ENCODE results near the gene CCDC97. TPM values are rescaled to one million over a fixed set of nuclear protein-coding genes. Genes with fewer than 3 reads are reported as not detected.

Gene CCDC97
- total and polyA plus RNA-seq, 5 donors from 2014 or later, result 17.7 to 43.7 (median 20.1) TPM

GRCh38 chr19:41355802-41356201 lies 45.8 kb downstream of the CCDC97 start:
- peak overlapping the region; percentile 66 for H3K27ac ChIP-seq (ENCODE audit: insufficient read depth, low read length, poor library complexity, severe bottlenecking)
- DNase-seq, result peak in 1 of 3 donors; percentile 16
- peaks cover 58% of the 10 kb centered on the region for H3K4me1 ChIP-seq (ENCODE audit: control insufficient read depth, insufficient read depth, low read length, poor library complexity, severe bottlenecking)
- H3K27me3 Mint-ChIP-seq, result peaks cover 5% of the 10 kb centered on the region
- H3K9me3 Mint-ChIP-seq, result peaks cover 0 to 4% (median 0%) of the 10 kb centered on the region in 7 donors
- H3K36me3 Mint-ChIP-seq, result peaks cover 3% of the 10 kb centered on the region
- H3K27ac Mint-ChIP-seq, result peak overlapping the region; percentile 93 to 99 (median 97)
- no peak for ATAC-seq (ENCODE audit: low read depth in 2 of 2)
- no peaks in the 10 kb centered on the region for H3K9me3 ChIP-seq (ENCODE audit: control insufficient read depth in 2 of 2, low read length in 2 of 2)
- H3K4me3 ChIP-seq (ENCODE audit: low read depth, low read length), result no peak overlapping the region
- H3K36me3 ChIP-seq (ENCODE audit: control insufficient read depth, insufficient read depth, low read length), result no peaks in the 10 kb centered on the region
- no peaks in the 10 kb centered on the region for H3K27me3 ChIP-seq (ENCODE audit: control insufficient read depth, insufficient read depth, low read length)
- peaks cover 8 to 62% (median 47%) of the 10 kb centered on the region in 4 donors for H3K4me1 Mint-ChIP-seq
- peak overlapping the region; percentile 50 to 100 (median 88) for H3K4me3 Mint-ChIP-seq

GRCh38 chr19:41356984-41357739 lies 47.2 kb downstream of the CCDC97 start:
- Mint-ChIP-seq H3K4me3 (peak overlapping the region; percentile 50 to 100 (median 88)), H3K36me3 (no peaks in the 10 kb centered on the region), H3K27ac (peak overlapping the region; percentile 93 to 97 (median 96)), H3K4me1 (peaks cover 8 to 64% (median 45%) of the 10 kb centered on the region in 4 donors), H3K9me3 (peaks cover 0 to 4% (median 0%) of the 10 kb centered on the region in 7 donors), H3K27me3 (peaks cover 5% of the 10 kb centered on the region)
- Histone ChIP-seq H3K27me3 (ENCODE audit: control insufficient read depth, insufficient read depth, low read length) (no peaks in the 10 kb centered on the region), H3K4me3 (ENCODE audit: low read depth, low read length) (peak overlapping the region; percentile 44), H3K36me3 (ENCODE audit: control insufficient read depth, insufficient read depth, low read length) (no peaks in the 10 kb centered on the region), H3K27ac (ENCODE audit: insufficient read depth, low read length, poor library complexity, severe bottlenecking) (peak overlapping the region; percentile 66), H3K9me3 (ENCODE audit: control insufficient read depth in 2 of 2, low read length in 2 of 2) (no peaks in the 10 kb centered on the region), H3K4me1 (ENCODE audit: control insufficient read depth, insufficient read depth, low read length, poor library complexity, severe bottlenecking) (peaks cover 53% of the 10 kb centered on the region)
- ATAC-seq (ENCODE audit: low read depth in 2 of 2), result peak in 1 of 2 donors; percentile 15
- peak in 2 of 3 donors; percentile 31 to 84 for DNase-seq

- Histone ChIP-seq H3K9me3 (ENCODE audit: control insufficient read depth in 2 of 2, low read length in 2 of 2) (no peaks in the 10 kb centered on the region), H3K27me3 (ENCODE audit: control insufficient read depth, insufficient read depth, low read length) (no peaks in the 10 kb centered on the region), H3K36me3 (ENCODE audit: control insufficient read depth, insufficient read depth, low read length) (no peaks in the 10 kb centered on the region), H3K4me3 (ENCODE audit: low read depth, low read length) (peak overlapping the region; percentile 2), H3K27ac (ENCODE audit: insufficient read depth, low read length, poor library complexity, severe bottlenecking) (peak overlapping the region; percentile 66), H3K4me1 (ENCODE audit: control insufficient read depth, insufficient read depth, low read length, poor library complexity, severe bottlenecking) (peaks cover 56% of the 10 kb centered on the region)
- Mint-ChIP-seq H3K27me3 (peaks cover 5% of the 10 kb centered on the region), H3K36me3 (no peaks in the 10 kb centered on the region), H3K4me1 (peaks cover 8 to 68% (median 49%) of the 10 kb centered on the region in 4 donors), H3K27ac (peak overlapping the region; percentile 93 to 97 (median 96)), H3K4me3 (peak overlapping the region; percentile 57 to 100 (median 87)), H3K9me3 (peaks cover 0 to 4% (median 0%) of the 10 kb centered on the region in 7 donors)
- no peak for DNase-seq
- no peak for ATAC-seq (ENCODE audit: low read depth in 2 of 2)
Measured at GRCh38 chr19:41357746-41358145, 47.8 kb downstream of the CCDC97 start.

- Mint-ChIP-seq H3K27ac (peak overlapping the region in 2 of 3 donors; percentile 51 to 69), H3K36me3 (no peaks in the 10 kb centered on the region), H3K9me3 (peaks cover 0 to 2% (median 0%) of the 10 kb centered on the region in 7 donors), H3K4me3 (no peak overlapping the region), H3K27me3 (peaks cover 5% of the 10 kb centered on the region), H3K4me1 (peaks cover 8 to 78% (median 51%) of the 10 kb centered on the region in 4 donors)
- DNase-seq, result no peak
- no peak for ATAC-seq (ENCODE audit: low read depth in 2 of 2)
- Histone ChIP-seq H3K9me3 (ENCODE audit: control insufficient read depth in 2 of 2, low read length in 2 of 2) (no peaks in the 10 kb centered on the region), H3K36me3 (ENCODE audit: control insufficient read depth, insufficient read depth, low read length) (no peaks in the 10 kb centered on the region), H3K4me1 (ENCODE audit: control insufficient read depth, insufficient read depth, low read length, poor library complexity, severe bottlenecking) (peaks cover 61% of the 10 kb centered on the region), H3K4me3 (ENCODE audit: low read depth, low read length) (no peak overlapping the region), H3K27me3 (ENCODE audit: control insufficient read depth, insufficient read depth, low read length) (no peaks in the 10 kb centered on the region), H3K27ac (ENCODE audit: insufficient read depth, low read length, poor library complexity, severe bottlenecking) (no peak overlapping the region)
Measured at GRCh38 chr19:41359741-41360140, 49.8 kb downstream of the CCDC97 start.

GRCh38 chr19:41362143-41362847 lies 52.3 kb downstream of the CCDC97 start:
- no peaks in the 10 kb centered on the region for H3K27me3 ChIP-seq (ENCODE audit: control insufficient read depth, insufficient read depth, low read length)
- H3K4me3 Mint-ChIP-seq, result peak overlapping the region; percentile 9 to 98 (median 84)
- H3K27me3 Mint-ChIP-seq, result no peaks in the 10 kb centered on the region
- no peaks in the 10 kb centered on the region for H3K36me3 Mint-ChIP-seq
- no peaks in the 10 kb centered on the region for H3K9me3 ChIP-seq (ENCODE audit: control insufficient read depth in 2 of 2, low read length in 2 of 2)
- ATAC-seq (ENCODE audit: low read depth in 2 of 2) (no peak), DNase-seq (no peak)
- peak overlapping the region; percentile 3 for H3K4me3 ChIP-seq (ENCODE audit: low read depth, low read length)
- peaks cover 36% of the 10 kb centered on the region for H3K4me1 ChIP-seq (ENCODE audit: control insufficient read depth, insufficient read depth, low read length, poor library complexity, severe bottlenecking)
- H3K27ac Mint-ChIP-seq, result peak overlapping the region in 2 of 3 donors; percentile 100
- H3K36me3 ChIP-seq (ENCODE audit: control insufficient read depth, insufficient read depth, low read length), result no peaks in the 10 kb centered on the region
- peaks cover 8 to 60% (median 30%) of the 10 kb centered on the region in 4 donors for H3K4me1 Mint-ChIP-seq
- H3K9me3 Mint-ChIP-seq, result no peaks in the 10 kb centered on the region
- peak overlapping the region; percentile 100 for H3K27ac ChIP-seq (ENCODE audit: insufficient read depth, low read length, poor library complexity, severe bottlenecking)

- DNase-seq (no peak), ATAC-seq (ENCODE audit: low read depth in 2 of 2) (no peak)
- peak overlapping the region; percentile 100 for H3K27ac Mint-ChIP-seq
- Histone ChIP-seq H3K4me1 (ENCODE audit: control insufficient read depth, insufficient read depth, low read length, poor library complexity, severe bottlenecking) (peaks cover 25% of the 10 kb centered on the region), H3K27ac (ENCODE audit: insufficient read depth, low read length, poor library complexity, severe bottlenecking) (peak overlapping the region; percentile 100), H3K9me3 (ENCODE audit: control insufficient read depth in 2 of 2, low read length in 2 of 2) (no peaks in the 10 kb centered on the region), H3K36me3 (ENCODE audit: control insufficient read depth, insufficient read depth, low read length) (no peaks in the 10 kb centered on the region), H3K27me3 (ENCODE audit: control insufficient read depth, insufficient read depth, low read length) (no peaks in the 10 kb centered on the region), H3K4me3 (ENCODE audit: low read depth, low read length) (peak overlapping the region; percentile 97)
- no peaks in the 10 kb centered on the region for H3K9me3 Mint-ChIP-seq
- H3K27me3 Mint-ChIP-seq, result no peaks in the 10 kb centered on the region
- peak overlapping the region; percentile 93 to 98 (median 95) for H3K4me3 Mint-ChIP-seq
- H3K4me1 Mint-ChIP-seq, result peaks cover 2 to 49% (median 21%) of the 10 kb centered on the region in 4 donors
- H3K36me3 Mint-ChIP-seq, result no peaks in the 10 kb centered on the region
Measured at GRCh38 chr19:41363371-41363752, 53.4 kb downstream of the CCDC97 start.

GRCh38 chr19:41363753-41364523 lies 54.0 kb downstream of the CCDC97 start, which contains the start of gene B9D2:
Gene B9D2, minus strand, starts transcription at chr19:41364149. Its CDS starts 630 bp downstream, at chr19:41363519.
- peak; percentile 97 for ATAC-seq (ENCODE audit: low read depth in 2 of 2)
- peak within 1 kb of the TSS; percentile 100 for H3K27ac ChIP-seq (ENCODE audit: insufficient read depth, low read length, poor library complexity, severe bottlenecking)
- H3K27me3 ChIP-seq (ENCODE audit: control insufficient read depth, insufficient read depth, low read length), result no peaks in the 10 kb centered on the region
- H3K4me1 ChIP-seq (ENCODE audit: control insufficient read depth, insufficient read depth, low read length, poor library complexity, severe bottlenecking), result peaks cover 20% of the 10 kb centered on the region
- DNase-seq, result peak; percentile 97 to 99 (median 99)
- H3K4me3 ChIP-seq (ENCODE audit: low read depth, low read length), result peak within 1 kb of the TSS; percentile 97
- Mint-ChIP-seq H3K27me3 (no peaks in the 10 kb centered on the region), H3K4me1 (peaks cover 0 to 46% (median 18%) of the 10 kb centered on the region in 4 donors), H3K4me3 (peak within 1 kb of the TSS; percentile 93 to 98 (median 95)), H3K27ac (peak within 1 kb of the TSS; percentile 100), H3K9me3 (no peaks in the 10 kb centered on the region), H3K36me3 (no peaks in the 10 kb centered on the region)
- H3K36me3 ChIP-seq (ENCODE audit: control insufficient read depth, insufficient read depth, low read length), result no peaks in the 10 kb centered on the region
- no peaks in the 10 kb centered on the region for H3K9me3 ChIP-seq (ENCODE audit: control insufficient read depth in 2 of 2, low read length in 2 of 2)

Measured in CD4-positive, CD25-positive, alpha-beta regulatory T cell (primary cell).